ENCODE results near the gene IYD.
"Not testable (repeated sequence)": the region's sequence is repeated elsewhere in the genome, so short reads cannot be mapped to it uniquely, and the experiment has no call there.

Gene IYD

GRCh38 chr6:150435832-150436231 is 67.0 kb downstream of the IYD start:
- no peak for DNase-seq

GRCh38 chr6:150439373-150439772 is 70.6 kb downstream of the IYD start:
- no peak for DNase-seq

GRCh38 chr6:150443621-150444020 is 74.8 kb downstream of the IYD start:
- no peak for DNase-seq

GRCh38 chr6:150444308-150444707 is 75.5 kb downstream of the IYD start:
- no peak for DNase-seq

- no peak for DNase-seq
These were observed 76.7 kb downstream of the IYD start for GRCh38 chr6:150445486-150445885.

- DNase-seq = no peak
These were observed 79.4 kb downstream of the IYD start for GRCh38 chr6:150448221-150448620.

- not testable (repeated sequence) for DNase-seq
These were observed 80.2 kb downstream of the IYD start for GRCh38 chr6:150449055-150449454.

GRCh38 chr6:150450918-150451317 is 82.1 kb downstream of the IYD start:
- no peak for DNase-seq

GRCh38 chr6:150451807-150452427 is 83.1 kb downstream of the IYD start:
- DNase-seq = no peak

GRCh38 chr6:150452428-150453243 is 83.8 kb downstream of the IYD start:
- DNase-seq = no peak

GRCh38 chr6:150453357-150453756 is 84.5 kb downstream of the IYD start:
- DNase-seq = no peak
